HepG2 (cell line): ENCODE measurements around the gene SWI5. TPM values are rescaled to one million over a fixed set of nuclear protein-coding genes. Genes with fewer than 3 reads are reported as not detected.

ENCODE experiments used
- ATF7-NPFF ChIP-seq: sonication (generic); formaldehyde crosslinking; IDR thresholded peaks from 2 replicates; pipeline ENCODE4 v1.8.1; 2023; ENCODE audit warnings: mild to moderate bottlenecking, low read depth, missing genetic modification reagents, moderate library complexity
- GTF2F1 ChIP-seq: fragments of 150-350 bp; IDR thresholded peaks from 2 replicates; pipeline ENCODE4 v1.6.1; 2014; ENCODE audit warnings: low read length
- HMGXB4 ChIP-seq, 2 experiments: sonication (generic) in 1 of 2; formaldehyde crosslinking in 1 of 2; IDR thresholded peaks; 2 replicates each; pipeline versions ENCODE4 v1.4.0 to v1.6.1; 2018 to 2020; ENCODE audit warnings: missing genetic modification reagents in 2 of 2, borderline replicate concordance in 1 of 2, low read depth in 1 of 2, mild to moderate bottlenecking in 1 of 2, missing biosample characterization in 1 of 2
- HNRNPL ChIP-seq: fragments of 200-400 bp; formaldehyde crosslinking; IDR thresholded peaks from 2 replicates; pipeline ENCODE4 v1.6.1; 2017; ENCODE audit warnings: mild to moderate bottlenecking, low read depth, low read length
- NAIF1 ChIP-seq: sonication (generic); formaldehyde crosslinking; IDR thresholded peaks from 2 replicates; pipeline ENCODE4 v1.5.0; 2020; ENCODE audit warnings: mild to moderate bottlenecking, missing genetic modification reagents, borderline replicate concordance
- NFYB ChIP-seq: sonication (generic); formaldehyde crosslinking; IDR thresholded peaks from 2 replicates; pipeline ENCODE4 v1.4.0; 2020; ENCODE audit warnings: missing genetic modification reagents
- PHF5A ChIP-seq: IDR thresholded peaks from one replicate; pipeline ENCODE4 v1.6.1; 2018; ENCODE audit warnings: low read depth, missing genetic modification reagents; ENCODE audit not compliant: unreplicated experiment
- SKIL ChIP-seq: sonication (generic); formaldehyde crosslinking; IDR thresholded peaks from 2 replicates; pipeline ENCODE4 v1.8.0; 2022; ENCODE audit warnings: missing genetic modification reagents, mild to moderate bottlenecking, moderate library complexity, borderline replicate concordance
- SUZ12 ChIP-seq: fragments of 150-350 bp; IDR thresholded peaks from 2 replicates; pipeline ENCODE4 v1.6.1; 2014; ENCODE audit warnings: low read depth, low read length
- U2AF1 ChIP-seq: fragments of 200-400 bp; formaldehyde crosslinking; optimal IDR thresholded peaks from 2 replicates; pipeline ENCODE3; 2017; ENCODE audit warnings: mild to moderate bottlenecking, low read depth, low read length
- XRCC5 ChIP-seq: fragments of 200-400 bp; formaldehyde crosslinking; optimal IDR thresholded peaks from 2 replicates; pipeline ENCODE3; 2017; ENCODE audit warnings: mild to moderate bottlenecking, low read length
- ZBTB26 ChIP-seq: IDR thresholded peaks from 2 replicates; pipeline ENCODE4 v1.6.1; 2016; ENCODE audit warnings: missing compliant biosample characterization, missing genetic modification reagents, borderline replicate concordance
- ZBTB3 ChIP-seq: sonication (generic); formaldehyde crosslinking; IDR thresholded peaks from 2 replicates; pipeline ENCODE4 v1.4.0; 2020; ENCODE audit warnings: low read depth, mild to moderate bottlenecking, moderate library complexity, missing genetic modification reagents, borderline replicate concordance
- ZC3H4 ChIP-seq: sonication (generic); formaldehyde crosslinking; IDR thresholded peaks from 2 replicates; pipeline ENCODE4 v1.4.0; 2020; ENCODE audit warnings: missing genetic modification reagents, borderline replicate concordance
- ZFP36L2 ChIP-seq: sonication (generic); formaldehyde crosslinking; IDR thresholded peaks from 2 replicates; pipeline ENCODE4 v1.4.0; 2020; ENCODE audit warnings: missing genetic modification reagents
- ZGPAT ChIP-seq: IDR thresholded peaks from 2 replicates; pipeline ENCODE4 v1.6.1; 2016; ENCODE audit warnings: mild to moderate bottlenecking
- ZNF17 ChIP-seq: sonication (generic); formaldehyde crosslinking; IDR thresholded peaks from 2 replicates; pipeline ENCODE4 v1.5.0; 2020; ENCODE audit warnings: mild to moderate bottlenecking, missing genetic modification reagents
- ZNF615 ChIP-seq: sonication (generic); formaldehyde crosslinking; IDR thresholded peaks from 2 replicates; pipeline ENCODE4 v1.5.0; 2020; ENCODE audit warnings: mild to moderate bottlenecking, missing genetic modification reagents, borderline replicate concordance
- ZNF777 ChIP-seq: sonication (generic); formaldehyde crosslinking; IDR thresholded peaks from 2 replicates; pipeline ENCODE4 v1.4.0; 2020; ENCODE audit warnings: missing genetic modification reagents
- ZUFSP ChIP-seq: sonication (generic); formaldehyde crosslinking; IDR thresholded peaks from 2 replicates; pipeline ENCODE4 v1.9.0; 2021; ENCODE audit warnings: missing genetic modification reagents, mild to moderate bottlenecking, borderline replicate concordance
- polyA plus RNA-seq, 8 experiments: library from polyadenylated mRNA; depleted of rRNA in 3 of 8; stranded (reverse) in 7 of 8; unstranded in 1 of 8; fragments of >200 nt; fragmentation: Illumina TruSeq in 4 of 8; extraction: Trizol in 4 of 8; gene quantifications; 2 replicates each; pipeline versions ENCODE4 v1.2.1 to v1.2.3, GENCODE V29; 2011 to 2016; ENCODE audit warnings: low read depth in 4 of 8, missing spikeins in 1 of 8, mixed read lengths in 1 of 8; ENCODE audit not compliant: insufficient read depth in 1 of 8
- total RNA-seq, 5 experiments: library from RNA; depleted of rRNA; stranded (reverse); fragments of >200 nt; fragmentation: Illumina TruSeq; extraction: Trizol; gene quantifications; 2 replicates each; pipeline ENCODE4 v1.2.3, GENCODE V29; 2016; ENCODE audit warnings: low read depth in 1 of 5

The SWI5 gene
- total and polyA plus RNA-seq, 2 of the 13 experiments (the other 11 are each of a cell fraction or from before 2014, with no cell fraction given) = 39.2 to 41.0 TPM

GRCh38 chr9:128276008-128276573 lies at the start of gene SWI5 (continued):
- TF ChIP-seq ZNF615 (CRISPR knock-in tag) (no peak), ZC3H4 (no peak), ZUFSP (no peak), SKIL (CRISPR knock-in tag) (no peak), ZFP36L2 (CRISPR knock-in tag) (no peak), ZNF777 (CRISPR knock-in tag) (peak; percentile 10; the same call in 1 of the 2 replicates), ZBTB26 (CRISPR knock-in tag) (no peak; the same call in 1 of the 2 replicates), SUZ12 (no peak), ZNF17 (no peak), ZGPAT (CRISPR knock-in tag) (peak; percentile 71), HNRNPL (no peak), U2AF1 (no peak), ATF7-NPFF (CRISPR knock-in tag) (0 out of 2 replicates have a peak, but pooled peaks have one; percentile 42), ZBTB3 (CRISPR knock-in tag) (no peak), NFYB (CRISPR knock-in tag) (peak; percentile 75), HMGXB4 (CRISPR knock-in tag; IDR thresholded peaks at IDR 0.05; ENCODE audit: borderline replicate concordance in 1 of 2, low read depth in 1 of 2) (peak; percentile 40 to 58; a peak in 2 of 4 replicates), XRCC5 (no peak), PHF5A (no peak), GTF2F1 (no peak), NAIF1 (CRISPR knock-in tag) (no peak)
